Activated CD8-positive, alpha-beta T cell treated with anti-CD3 and anti-CD28 coated beads for 36 hours (primary cell): ENCODE results near the gene MAMLD1. TPM values are rescaled to one million over a fixed set of nuclear protein-coding genes. Genes with fewer than 3 reads are reported as not detected.
A peak's percentile ranks its signal among the peaks of the same experiment; 100 is the strongest.

Experiments
- ATAC-seq: fragments of 200-7000 bp; cut with Tn5 transposase; one replicate; pipeline ENCODE4 v1.10.0; 2021; ENCODE audit warnings: mild to moderate bottlenecking, moderate library complexity
- CTCF ChIA-PET: fragments of 350-600 bp; sonication (Branson Sonifier 250); formaldehyde crosslinking; loops from one replicate; lab custom pipeline; 2021; ENCODE audit warnings: antibody characterized with exemption; lab: Charles Lee
- POLR2A ChIA-PET: fragments of 350-600 bp; sonication (Branson Sonifier 250); formaldehyde crosslinking; loops from one replicate; lab custom pipeline; 2021; ENCODE audit warnings: antibody characterized with exemption; lab: Charles Lee
- DNase-seq: peaks from one replicate; pipeline ENCODE4 v3.0.0-alpha.2; 2020
- H3K27ac Mint-ChIP-seq: one replicate; pipeline ENCODE4 v1.8.0; 2021; ENCODE audit warnings: mild to moderate bottlenecking, mixed read lengths
- H3K27me3 Mint-ChIP-seq: one replicate; pipeline ENCODE4 v1.8.0; 2021; ENCODE audit warnings: mixed read lengths
- H3K36me3 Mint-ChIP-seq: one replicate; pipeline ENCODE4 v1.8.0; 2021; ENCODE audit warnings: low read depth, mixed read lengths
- H3K4me1 Mint-ChIP-seq: one replicate; pipeline ENCODE4 v1.8.0; 2021; ENCODE audit warnings: low read depth, mixed read lengths
- H3K4me3 Mint-ChIP-seq: one replicate; pipeline ENCODE4 v1.8.0; 2021; ENCODE audit warnings: mild to moderate bottlenecking, moderate library complexity, mixed read lengths
- H3K9me3 Mint-ChIP-seq: one replicate; pipeline ENCODE4 v1.8.0; 2021; ENCODE audit warnings: mixed read lengths
- intact Hi-C: fragments of 100-400 bp; cut with micrococcal nuclease; formaldehyde crosslinking; loops from one replicate; pipeline ENCODE4 v1.10.0; 2022
- total RNA-seq, 2 experiments: library from RNA; stranded (reverse); gene quantifications; one replicate each; pipeline ENCODE4 v1.2.3, GENCODE V29; 2021
- TF ChIP-seq, protein P1 (sequence below): fragments of 200-600 bp; IDR thresholded peaks from one replicate; pipeline ENCODE4 v1.8.0; 2022; ENCODE audit warnings: antibody characterized with exemption, mild to moderate bottlenecking

Gene MAMLD1, protein sequence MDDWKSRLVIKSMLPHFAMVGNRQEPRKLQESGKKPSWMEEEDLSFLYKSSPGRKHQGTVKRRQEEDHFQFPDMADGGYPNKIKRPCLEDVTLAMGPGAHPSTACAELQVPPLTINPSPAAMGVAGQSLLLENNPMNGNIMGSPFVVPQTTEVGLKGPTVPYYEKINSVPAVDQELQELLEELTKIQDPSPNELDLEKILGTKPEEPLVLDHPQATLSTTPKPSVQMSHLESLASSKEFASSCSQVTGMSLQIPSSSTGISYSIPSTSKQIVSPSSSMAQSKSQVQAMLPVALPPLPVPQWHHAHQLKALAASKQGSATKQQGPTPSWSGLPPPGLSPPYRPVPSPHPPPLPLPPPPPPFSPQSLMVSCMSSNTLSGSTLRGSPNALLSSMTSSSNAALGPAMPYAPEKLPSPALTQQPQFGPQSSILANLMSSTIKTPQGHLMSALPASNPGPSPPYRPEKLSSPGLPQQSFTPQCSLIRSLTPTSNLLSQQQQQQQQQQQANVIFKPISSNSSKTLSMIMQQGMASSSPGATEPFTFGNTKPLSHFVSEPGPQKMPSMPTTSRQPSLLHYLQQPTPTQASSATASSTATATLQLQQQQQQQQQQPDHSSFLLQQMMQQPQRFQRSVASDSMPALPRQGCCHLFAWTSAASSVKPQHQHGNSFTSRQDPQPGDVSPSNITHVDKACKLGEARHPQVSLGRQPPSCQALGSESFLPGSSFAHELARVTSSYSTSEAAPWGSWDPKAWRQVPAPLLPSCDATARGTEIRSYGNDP
- total RNA-seq: 1 to 10 TPM; 1.8 to 2.0 TPM

DNA sequence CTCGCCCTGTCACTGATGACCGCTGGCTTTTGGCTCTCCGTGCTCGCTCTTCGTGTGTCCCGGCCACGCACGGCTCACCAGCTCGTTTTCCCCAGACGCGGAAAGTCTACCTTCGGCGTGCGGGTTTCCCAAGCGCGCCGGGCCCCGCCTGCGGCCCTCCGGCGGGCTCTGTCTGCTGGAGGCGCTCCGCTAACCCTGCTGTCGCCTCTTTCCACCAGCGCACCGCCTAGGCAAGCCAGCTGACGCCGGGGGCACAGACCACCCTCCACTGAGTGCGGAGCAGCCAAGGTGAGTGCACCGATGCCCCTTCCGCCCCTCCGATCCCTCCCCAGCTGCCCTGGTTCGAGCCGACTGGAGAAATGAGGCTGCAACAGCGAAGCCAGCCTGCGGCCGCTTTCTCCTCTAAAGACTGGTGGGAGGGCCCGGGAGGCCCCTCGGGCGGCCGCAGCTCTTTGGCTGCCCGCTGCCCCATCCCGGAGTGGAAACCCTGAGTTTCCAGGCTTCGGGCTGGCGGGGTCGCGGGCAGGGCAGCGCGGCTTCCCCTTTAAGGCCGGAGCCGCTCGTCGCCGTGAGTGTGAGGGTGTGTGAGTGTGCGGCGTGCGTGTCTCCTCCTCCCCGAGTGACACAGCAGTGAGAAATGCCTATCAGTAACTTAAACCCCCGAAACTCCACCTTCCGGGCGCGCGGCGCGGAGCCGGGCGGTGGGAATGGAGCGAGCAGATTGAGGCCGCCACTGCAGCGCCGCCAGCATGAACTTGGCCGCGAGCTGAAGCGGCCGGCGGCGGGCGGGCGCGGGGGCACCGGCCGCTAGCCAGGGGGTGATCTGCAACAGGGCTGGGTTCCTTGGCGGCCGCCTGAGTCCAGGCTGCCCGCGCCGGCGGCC, at the start of gene MAMLD1:
Gene MAMLD1, plus strand, starts transcription at position 719 of the 883 bp plus-strand sequence. CDS start 82,200 bp downstream, outside the sequence.
- CTCF ChIA-PET: interaction anchor here (0.7 to 1.7 kb wide), 4 partner anchors 33 to 419 kb away, joined by 3 to 4 read pairs (median 4); no protein-coding TSS in a partner anchor
- peak within 1 kb of the TSS; percentile 74 for H3K4me3 Mint-ChIP-seq
- no peaks in the 10 kb centered on the region for H3K9me3 Mint-ChIP-seq
- peaks cover 23% of the 10 kb centered on the region for H3K27me3 Mint-ChIP-seq
- peak; percentile 63 for DNase-seq
- POLR2A ChIA-PET: interaction anchor here (0.6 to 1.0 kb wide), 3 partner anchors 120 to 401 kb away, joined by 3 read pairs; no protein-coding TSS in a partner anchor
- ATAC-seq: peak; percentile 52
- intact Hi-C loops: loop anchor here (5.0 to 10.0 kb wide), 3 partner anchors 122 to 319 kb away; no protein-coding TSS in a partner anchor
- H3K27ac Mint-ChIP-seq: no peak within 1 kb of the TSS
- TF ChIP-seq, protein P1, sequence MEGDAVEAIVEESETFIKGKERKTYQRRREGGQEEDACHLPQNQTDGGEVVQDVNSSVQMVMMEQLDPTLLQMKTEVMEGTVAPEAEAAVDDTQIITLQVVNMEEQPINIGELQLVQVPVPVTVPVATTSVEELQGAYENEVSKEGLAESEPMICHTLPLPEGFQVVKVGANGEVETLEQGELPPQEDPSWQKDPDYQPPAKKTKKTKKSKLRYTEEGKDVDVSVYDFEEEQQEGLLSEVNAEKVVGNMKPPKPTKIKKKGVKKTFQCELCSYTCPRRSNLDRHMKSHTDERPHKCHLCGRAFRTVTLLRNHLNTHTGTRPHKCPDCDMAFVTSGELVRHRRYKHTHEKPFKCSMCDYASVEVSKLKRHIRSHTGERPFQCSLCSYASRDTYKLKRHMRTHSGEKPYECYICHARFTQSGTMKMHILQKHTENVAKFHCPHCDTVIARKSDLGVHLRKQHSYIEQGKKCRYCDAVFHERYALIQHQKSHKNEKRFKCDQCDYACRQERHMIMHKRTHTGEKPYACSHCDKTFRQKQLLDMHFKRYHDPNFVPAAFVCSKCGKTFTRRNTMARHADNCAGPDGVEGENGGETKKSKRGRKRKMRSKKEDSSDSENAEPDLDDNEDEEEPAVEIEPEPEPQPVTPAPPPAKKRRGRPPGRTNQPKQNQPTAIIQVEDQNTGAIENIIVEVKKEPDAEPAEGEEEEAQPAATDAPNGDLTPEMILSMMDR: no peak
- H3K36me3 Mint-ChIP-seq: no peaks in the 10 kb centered on the region
- peaks cover 22% of the 10 kb centered on the region for H3K4me1 Mint-ChIP-seq

DNA sequence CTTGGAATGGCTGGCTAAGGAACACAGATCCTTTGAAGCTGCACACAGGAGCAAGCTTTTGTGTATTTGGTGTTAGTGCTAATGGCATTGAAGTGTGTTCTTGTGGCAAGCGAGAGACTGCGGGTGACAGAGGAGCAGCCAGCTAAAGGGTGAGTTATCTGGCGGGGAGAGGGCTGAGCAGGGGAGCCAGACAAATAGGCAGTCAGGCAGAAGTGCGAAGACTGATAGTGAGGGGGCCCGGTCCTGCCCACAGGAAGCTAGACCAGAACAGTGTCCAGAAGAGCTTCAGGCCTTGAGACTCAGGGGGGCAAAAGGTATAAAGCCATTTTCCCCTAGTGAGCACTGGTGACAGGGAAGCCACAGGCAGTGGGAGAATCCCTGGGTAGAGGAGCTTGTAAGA, 49.6 kb upstream of the MAMLD1 start:
- H3K36me3 Mint-ChIP-seq: no peaks in the 10 kb centered on the region
- H3K9me3 Mint-ChIP-seq: no peaks in the 10 kb centered on the region
- no peak for ATAC-seq
- DNase-seq: no peak
- H3K27me3 Mint-ChIP-seq: no peaks in the 10 kb centered on the region
- intact Hi-C loops: no loop called here
- POLR2A ChIA-PET: no interaction called here
- H3K4me1 Mint-ChIP-seq: no peaks in the 10 kb centered on the region
- no peak overlapping the region for H3K4me3 Mint-ChIP-seq
- CTCF ChIA-PET: no interaction called here
- TF ChIP-seq, protein P1: no peak
- no peak overlapping the region for H3K27ac Mint-ChIP-seq

DNA sequence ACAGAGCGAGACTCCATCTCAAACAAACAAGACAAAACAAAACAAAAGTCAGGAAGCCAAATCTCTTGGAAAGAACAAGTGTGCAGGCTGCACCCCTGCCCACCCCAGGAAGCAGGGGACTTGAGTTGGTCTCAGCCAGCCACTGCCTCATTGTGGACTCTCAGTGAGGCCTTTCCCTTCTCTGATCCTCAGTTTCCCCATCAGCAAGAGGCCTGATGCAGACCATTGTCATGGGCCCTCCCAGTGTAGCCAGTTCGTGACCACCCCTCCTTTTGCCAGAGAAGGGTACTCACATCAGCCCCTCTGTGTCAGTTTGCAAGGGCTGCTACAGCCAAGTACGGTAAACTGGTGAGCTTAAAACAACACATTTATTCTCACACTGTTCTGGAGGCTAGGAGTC, 48.9 kb upstream of the MAMLD1 start:
- no peaks in the 10 kb centered on the region for H3K27me3 Mint-ChIP-seq
- no peaks in the 10 kb centered on the region for H3K36me3 Mint-ChIP-seq
- H3K4me1 Mint-ChIP-seq: no peaks in the 10 kb centered on the region
- H3K4me3 Mint-ChIP-seq: no peak overlapping the region
- intact Hi-C loops: no loop called here
- no peaks in the 10 kb centered on the region for H3K9me3 Mint-ChIP-seq
- TF ChIP-seq, protein P1: no peak
- DNase-seq (no peak), ATAC-seq (no peak)
- ChIA-PET POLR2A (no interaction called here), CTCF (no interaction called here)
- H3K27ac Mint-ChIP-seq: no peak overlapping the region

DNA sequence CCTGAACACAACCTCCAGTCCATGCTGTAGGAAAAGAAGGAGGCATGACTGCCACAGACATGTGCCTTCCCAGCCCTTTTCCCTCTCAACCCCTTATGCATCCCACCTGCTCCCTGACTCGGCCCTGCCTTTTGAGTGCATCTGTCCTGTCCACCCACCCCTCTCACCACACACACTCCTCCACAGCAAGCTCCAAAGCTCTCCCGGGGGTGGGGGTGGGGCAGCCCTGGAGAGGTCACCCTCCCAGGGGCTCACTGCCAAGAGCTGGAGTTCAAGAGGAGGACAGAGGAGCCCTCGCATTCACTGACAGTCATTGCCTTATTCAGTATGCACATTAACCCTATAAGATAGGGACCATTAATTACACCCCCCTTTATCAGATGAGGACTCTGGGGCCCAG, 46.6 kb upstream of the MAMLD1 start:
- Mint-ChIP-seq H3K4me1 (no peaks in the 10 kb centered on the region), H3K27ac (no peak overlapping the region), H3K9me3 (no peaks in the 10 kb centered on the region), H3K4me3 (no peak overlapping the region), H3K27me3 (no peaks in the 10 kb centered on the region), H3K36me3 (no peaks in the 10 kb centered on the region)
- TF ChIP-seq, protein P1: no peak
- ATAC-seq (no peak), DNase-seq (no peak)
- POLR2A ChIA-PET: no interaction called here
- intact Hi-C loops: no loop called here
- CTCF ChIA-PET: no interaction called here
